Body of pancreas (tissue), 4 donors: ENCODE results near the gene KIF12. TPM values are rescaled to one million over a fixed set of nuclear protein-coding genes. Genes with fewer than 3 reads are reported as not detected.
"Not testable (repeated sequence)": the region's sequence is repeated elsewhere in the genome, so short reads cannot be mapped to it uniquely, and the experiment has no call there.

Experiments
- ATAC-seq: fragments of 150-250 bp; one replicate; pipeline ENCODE4 v1.9.1; 2016
- DNase-seq, 4 donors: peaks; one replicate each; pipeline ENCODE4 v3.0.0-alpha.2; 2019
- H3K27ac ChIP-seq, 4 donors: fragments of 200-600 bp; sonication (generic); 1 replicate in 3 of 4; 2 replicates in 1 of 4; pipeline versions ENCODE4 v1.5.1 to v1.6.1; 2016 to 2019; ENCODE audit warnings: mild to moderate bottlenecking in 1 of 4, mixed read lengths in 1 of 4, moderate library complexity in 1 of 4
- H3K27me3 ChIP-seq, 2 donors: fragments of 200-600 bp; sonication (generic); one replicate each; pipeline ENCODE4 v1.6.0; 2016; ENCODE audit warnings: mild to moderate bottlenecking in 1 of 2
- H3K36me3 ChIP-seq, 2 donors: fragments of 200-600 bp; sonication (generic); replicated peaks in 1 of 2; 2 replicates each; pipeline ENCODE4 v1.5.1; 2016; ENCODE audit warnings: low read depth in 2 of 2; ENCODE audit not compliant: insufficient read depth in 1 of 2
- H3K4me1 ChIP-seq: fragments of 200-600 bp; sonication (generic); one replicate; pipeline ENCODE4 v1.6.0; 2016
- H3K4me3 ChIP-seq, 2 donors: fragments of 200-600 bp; sonication (generic); 1 replicate in 1 of 2; 2 replicates in 1 of 2; pipeline ENCODE4 v1.5.1; 2016 to 2019
- H3K9me3 ChIP-seq, 3 donors: fragments of 200-600 bp; sonication (generic); 1 replicate in 2 of 3; 2 replicates in 1 of 3; pipeline ENCODE4 v1.5.1; 2016
- CTCF ChIP-seq, 7 experiments: fragments of 450-650 bp in 4 of 7; fragments of 200-600 bp in 3 of 7; sonication (generic) in 3 of 7; IDR thresholded peaks; one replicate each; pipeline ENCODE4 v1.5.1; 2016 to 2019; ENCODE audit warnings: antibody characterized with exemption in 7 of 7
- POLR2A ChIP-seq, 3 donors: fragments of 450-650 bp; IDR thresholded peaks; one replicate each; pipeline ENCODE4 v1.6.1; 2016; ENCODE audit warnings: antibody characterized with exemption in 3 of 3, mild to moderate bottlenecking in 2 of 3
- WGBS, 2 donors: methylation state at CpG; one replicate each; pipeline ENCODE4 v1.1.5; 2017; 5-methylcytosine and 5-hydroxymethylcytosine counted together
- intact Hi-C: fragments of 100-400 bp; cut with DNase I; formaldehyde crosslinking; loops from one replicate; pipeline ENCODE4 v1.15.1; 2023
- total RNA-seq, 2 donors: library from RNA; depleted of rRNA; stranded (reverse); fragments of >200 nt; gene quantifications; one replicate each; pipeline ENCODE4 v1.1.0, GENCODE V29; 2016

Gene KIF12
- total RNA-seq, 2 donors from 2014 or later = 135 to 249 TPM

GRCh38 chr9:114084282-114085073, 14.6 kb downstream of the KIF12 start:
- intact Hi-C loops = no loop called here
- H3K4me1 ChIP-seq = peaks cover 37% of the 10 kb centered on the region
- DNase-seq (peak in 1 of 4 donors; percentile 9), ATAC-seq (no peak)
- no peak overlapping the region for H3K4me3 ChIP-seq
- no peaks in the 10 kb centered on the region for H3K9me3 ChIP-seq
- no peaks in the 10 kb centered on the region for H3K36me3 ChIP-seq
- H3K27me3 ChIP-seq = no peaks in the 10 kb centered on the region
- no peak overlapping the region for H3K27ac ChIP-seq
- WGBS, 2 donors = 65 to 76% methylated on average over 10 to 11 of the region's 11 CpGs
- TF ChIP-seq POLR2A (IDR thresholded peaks at IDR 0.05) (no peak), CTCF (IDR thresholded peaks at IDR 0.05) (no peak)

DNA sequence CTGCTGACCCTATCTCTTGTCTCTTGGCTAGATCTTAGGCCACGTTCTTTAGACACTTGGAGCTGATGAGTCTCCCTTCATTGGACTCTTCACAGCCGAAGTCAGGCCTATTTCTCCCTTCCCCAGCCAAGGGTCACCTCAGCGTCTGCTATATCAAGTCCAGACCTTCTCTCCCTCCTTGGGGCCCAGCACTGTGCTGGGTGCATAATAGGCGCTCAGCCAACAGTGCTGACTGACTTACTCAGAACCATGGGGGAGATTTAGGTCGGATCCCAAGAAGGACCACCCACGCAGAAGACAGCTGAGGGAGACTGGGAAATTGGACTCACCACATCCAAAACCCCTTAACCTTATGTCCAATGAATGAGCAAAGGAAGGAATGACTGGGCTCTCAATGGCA, 15.4 kb downstream of the KIF12 start:
- intact Hi-C loops = no loop called here
- 85 to 86% methylated on average over 6 of the region's 6 CpGs for WGBS, 2 donors
- no peaks in the 10 kb centered on the region for H3K27me3 ChIP-seq

DNA sequence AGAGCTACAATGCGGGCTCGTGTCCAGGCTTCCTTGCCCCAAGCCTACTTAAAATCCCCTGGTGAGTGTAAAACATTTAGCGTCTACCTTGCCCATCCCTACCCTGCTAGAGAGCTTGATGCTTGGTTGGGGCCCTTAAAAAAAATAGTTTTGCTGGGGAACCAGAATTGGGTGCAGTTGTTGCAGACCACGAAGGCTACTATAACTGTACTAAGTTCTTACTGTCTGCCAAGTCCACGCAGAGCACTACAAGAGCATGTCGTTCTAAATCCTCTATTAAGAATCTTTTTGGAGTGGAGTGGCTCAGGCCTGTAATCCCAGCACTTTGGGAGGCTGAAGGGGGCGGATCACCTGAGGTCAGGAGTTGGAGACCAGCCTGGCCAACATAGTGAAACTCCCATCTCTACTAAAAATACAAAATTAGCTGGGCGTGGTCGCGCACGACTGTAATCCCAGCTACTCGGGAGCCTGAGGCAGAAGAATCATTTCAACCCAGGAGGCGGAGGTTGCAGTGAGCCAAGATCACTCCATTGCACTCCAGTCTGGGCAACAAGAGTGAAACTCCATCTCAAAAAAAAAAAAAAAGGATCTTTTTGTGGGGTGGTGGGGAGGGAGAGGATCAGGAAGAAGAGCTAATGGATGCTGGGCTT, 16.2 kb downstream of the KIF12 start:
- H3K9me3 ChIP-seq, intact Hi-C loops, H3K27me3 ChIP-seq, H3K4me3 ChIP-seq, DNase-seq, H3K36me3 ChIP-seq, ATAC-seq: not testable (repeated sequence)
- 47 to 49% methylated on average over 13 of the region's 13 CpGs for WGBS, 2 donors
- peak overlapping the region in 1 of 4 donors; percentile 85 for H3K27ac ChIP-seq
- peaks cover 53% of the 10 kb centered on the region for H3K4me1 ChIP-seq

More for the DNA sequence above, 15.4 kb downstream of the KIF12 start:
- DNase-seq (peak in 1 of 4 donors; percentile 12), ATAC-seq (no peak)
- H3K4me1 ChIP-seq = peaks cover 45% of the 10 kb centered on the region
- no peak for TF ChIP-seq CTCF (IDR thresholded peaks at IDR 0.05)
- no peak for TF ChIP-seq POLR2A (IDR thresholded peaks at IDR 0.05)
- H3K9me3 ChIP-seq = no peaks in the 10 kb centered on the region
- H3K36me3 ChIP-seq = no peaks in the 10 kb centered on the region
- no peak overlapping the region for H3K27ac ChIP-seq
- H3K4me3 ChIP-seq = no peak overlapping the region

GRCh38 chr9:114082017-114082762, 16.9 kb downstream of the KIF12 start:
- TF ChIP-seq CTCF (IDR thresholded peaks at IDR 0.05) (peak; percentile 85 to 94 (median 93)), POLR2A (IDR thresholded peaks at IDR 0.05) (no peak)
- DNase-seq (peak; percentile 95 to 96 (median 96)), ATAC-seq (peak; percentile 74)
- intact Hi-C loops = no loop called here
- H3K9me3 ChIP-seq = no peaks in the 10 kb centered on the region
- H3K4me3 ChIP-seq = no peak overlapping the region
- H3K27ac ChIP-seq = peak overlapping the region; percentile 23 to 85 (median 72)
- no peaks in the 10 kb centered on the region for H3K36me3 ChIP-seq
- WGBS, 2 donors = 18 to 20% methylated on average over 6 to 10 of the region's 10 CpGs
- H3K27me3 ChIP-seq = no peaks in the 10 kb centered on the region
- peaks cover 60% of the 10 kb centered on the region for H3K4me1 ChIP-seq

- Histone ChIP-seq H3K36me3 (no peaks in the 10 kb centered on the region), H3K9me3 (no peaks in the 10 kb centered on the region), H3K27ac (peak overlapping the region; percentile 67 to 85 (median 72)), H3K4me1 (peaks cover 60% of the 10 kb centered on the region), H3K27me3 (no peaks in the 10 kb centered on the region), H3K4me3 (no peak overlapping the region)
- peak in 2 of 4 donors; percentile 26 to 51 for DNase-seq
- ATAC-seq = no peak
- intact Hi-C loops = no loop called here
- no peak for TF ChIP-seq POLR2A (IDR thresholded peaks at IDR 0.05)
- TF ChIP-seq CTCF (IDR thresholded peaks at IDR 0.05) = no peak
- 10 to 17% methylated on average over 6 of the region's 6 CpGs for WGBS, 2 donors
Measured at GRCh38 chr9:114081441-114082016, 17.6 kb downstream of the KIF12 start.
